ENCODE data around the gene CPA4. TPM values are rescaled to one million over a fixed set of nuclear protein-coding genes. Genes with fewer than 3 reads are reported as not detected.

The CPA4 gene
- total and polyA plus RNA-seq, 8 donors, result 0.12 to 0.90 TPM; not detected in 6

GRCh38 chr7:130279286-130279685 is 13.7 kb upstream of the CPA4 start:
- Histone ChIP-seq H3K27me3 (peaks cover 0 to 7% (median 0%) of the 10 kb centered on the region in 3 donors), H3K4me3 (no peak overlapping the region), H3K27ac (no peak overlapping the region), H3K9me3 (no peaks in the 10 kb centered on the region), H3K36me3 (no peaks in the 10 kb centered on the region), H3K4me1 (peaks cover 0 to 7% (median under 1%) of the 10 kb centered on the region in 4 donors)
- DNase-seq, result no peak
- no peak for TF ChIP-seq EP300 (IDR thresholded peaks at IDR 0.05)
- TF ChIP-seq CTCF (IDR thresholded peaks at IDR 0.05), result no peak
- TF ChIP-seq POLR2A (IDR thresholded peaks at IDR 0.05), result no peak
- no peak for TF ChIP-seq POLR2AphosphoS5 (IDR thresholded peaks at IDR 0.05)
- intact Hi-C loops (cut with DNase I; ENCODE audit: low total_unique reads), result no loop called here
- WGBS, 5 donors, result 71 to 90% (median 81%) methylated on average over 2 of the region's 2 CpGs

- intact Hi-C loops (cut with DNase I; ENCODE audit: low total_unique reads), result no loop called here
- Histone ChIP-seq H3K9me3 (no peaks in the 10 kb centered on the region), H3K27me3 (peaks cover 0 to 4% (median 0%) of the 10 kb centered on the region in 3 donors), H3K4me1 (peaks cover 0 to 6% (median 0%) of the 10 kb centered on the region in 4 donors), H3K27ac (no peak overlapping the region), H3K4me3 (no peak overlapping the region), H3K36me3 (no peaks in the 10 kb centered on the region)
- TF ChIP-seq CTCF (IDR thresholded peaks at IDR 0.05) (no peak), POLR2AphosphoS5 (IDR thresholded peaks at IDR 0.05) (no peak), POLR2A (IDR thresholded peaks at IDR 0.05) (no peak), EP300 (IDR thresholded peaks at IDR 0.05) (no peak)
- 95 to 100% (median 97%) methylated on average over 1 of the region's 1 CpG for WGBS, 5 donors
- DNase-seq, result no peak
Measured at GRCh38 chr7:130279906-130280305, 13.1 kb upstream of the CPA4 start.

DNA sequence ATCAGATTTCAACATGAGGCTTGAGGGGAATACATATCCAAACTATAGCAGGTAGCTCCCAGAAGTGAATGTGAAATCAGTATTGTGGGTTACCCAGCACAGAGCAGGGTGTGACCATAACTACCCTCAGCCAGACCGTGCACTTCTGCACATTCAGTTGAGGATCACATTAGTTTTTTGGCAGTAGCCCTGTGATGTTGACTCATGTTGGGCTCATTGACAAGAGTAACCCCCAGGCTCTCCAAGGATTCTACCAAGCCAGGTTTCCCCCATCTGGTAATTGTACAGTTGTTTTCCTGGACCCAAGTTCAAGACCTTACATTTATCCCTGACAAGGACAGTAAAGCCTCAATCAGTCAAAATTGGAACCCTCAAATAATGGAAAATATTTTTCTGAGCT is 11.7 kb upstream of the CPA4 start:
- Histone ChIP-seq H3K4me3 (no peak overlapping the region), H3K27ac (no peak overlapping the region), H3K36me3 (no peaks in the 10 kb centered on the region), H3K4me1 (peaks cover 0 to 6% (median 0%) of the 10 kb centered on the region in 4 donors), H3K9me3 (no peaks in the 10 kb centered on the region), H3K27me3 (no peaks in the 10 kb centered on the region)
- intact Hi-C loops (cut with DNase I; ENCODE audit: low total_unique reads), result no loop called here
- TF ChIP-seq POLR2A (IDR thresholded peaks at IDR 0.05), result no peak
- no peak for TF ChIP-seq CTCF (IDR thresholded peaks at IDR 0.05)
- TF ChIP-seq POLR2AphosphoS5 (IDR thresholded peaks at IDR 0.05), result no peak
- no peak for TF ChIP-seq EP300 (IDR thresholded peaks at IDR 0.05)
- peak in 1 of 2 donors; percentile 79 for DNase-seq
- 40 to 87% (median 60%) methylated on average over 1 of the region's 1 CpG for WGBS, 5 donors

DNA sequence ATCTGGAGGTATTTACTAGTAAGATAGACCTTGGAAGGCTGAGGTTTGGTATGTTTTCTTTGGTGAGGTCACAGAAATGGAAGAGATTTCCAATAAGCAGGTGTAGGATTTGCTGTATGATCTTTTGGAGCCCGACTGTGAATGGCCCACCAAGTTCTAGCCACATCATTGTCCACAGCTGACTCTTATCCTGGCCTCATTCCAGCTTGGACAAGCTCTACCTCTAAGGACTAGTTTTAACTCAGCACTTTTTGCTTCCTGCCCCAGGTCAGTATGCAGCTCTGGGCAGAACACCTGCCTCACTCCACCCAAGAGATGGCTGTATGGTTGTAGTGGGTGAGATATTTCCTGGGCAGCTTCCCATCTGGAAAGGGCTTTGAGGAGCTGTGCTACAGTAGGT is 6.1 kb upstream of the CPA4 start:
- H3K9me3 ChIP-seq, result no peaks in the 10 kb centered on the region
- no peak overlapping the region for H3K4me3 ChIP-seq
- no peaks in the 10 kb centered on the region for H3K36me3 ChIP-seq
- WGBS, 5 donors, result 35 to 79% (median 38%) methylated on average over 1 of the region's 1 CpG
- H3K27me3 ChIP-seq, result no peaks in the 10 kb centered on the region
- TF ChIP-seq POLR2A (IDR thresholded peaks at IDR 0.05) (no peak), EP300 (IDR thresholded peaks at IDR 0.05) (no peak), POLR2AphosphoS5 (IDR thresholded peaks at IDR 0.05) (no peak), CTCF (IDR thresholded peaks at IDR 0.05) (no peak)
- peak in 1 of 2 donors; percentile 56 for DNase-seq
- no peak overlapping the region for H3K27ac ChIP-seq
- H3K4me1 ChIP-seq, result no peaks in the 10 kb centered on the region
- intact Hi-C loops (cut with DNase I; ENCODE audit: low total_unique reads), result no loop called here
